ENCODE measurements around the gene MTCL1. TPM values are rescaled to one million over a fixed set of nuclear protein-coding genes. Genes with fewer than 3 reads are reported as not detected.
A peak's percentile ranks its signal among the peaks of the same experiment; 100 is the strongest.

The MTCL1 gene
- total RNA-seq, 1 experiment from 2014 or later = 22.7 TPM

- no peak overlapping the region for H2AFZ ChIP-seq (ENCODE audit: low read depth, low read length, poor library complexity, severe bottlenecking)
- ChIA-PET RAD21 (ENCODE audit: low non-redundant PET in 1 of 2, low total read pairs in 2 of 2, uncharacterized antibody in 2 of 2, unreplicated experiment in 2 of 2) (no interaction called here), CTCF (interaction anchor here (1.5 kb wide), 1 partner anchor 8 kb away, joined by 3 read pairs; no protein-coding TSS in a partner anchor), POLR2A (interaction anchor here (1.2 kb wide), 1 partner anchor 17 kb away, joined by 4 read pairs; no protein-coding TSS in a partner anchor)
- no TSS peak for BruUV-seq (replicated peaks)
- TF ChIP-seq ZBTB33 (IDR thresholded peaks at IDR 0.05; ENCODE audit: extremely low read depth, insufficient replicate concordance, low read length) = no peak
- TF ChIP-seq CTCF (IDR thresholded peaks at IDR 0.05 in 2 of 3, conservative IDR thresholded peaks at IDR 0.05 in 1 of 3; ENCODE audit: borderline replicate concordance in 1 of 3, insufficient read depth in 1 of 3, low read depth in 2 of 3, low read length in 2 of 3) = no peak
- TF ChIP-seq POLR2A (IDR thresholded peaks at IDR 0.05; ENCODE audit: borderline replicate concordance, extremely low read depth, insufficient read depth, insufficient read length) = no peak
- intact Hi-C loops (cut with micrococcal nuclease) = no loop called here
- H3K4me2 ChIP-seq (ENCODE audit: low read length) = peak overlapping the region; percentile 93
- H3K9ac ChIP-seq (ENCODE audit: low read length) = no peak overlapping the region
- no peak overlapping the region for H3K4me3 ChIP-seq (replicated peaks in 1 of 2; ENCODE audit: low read depth in 1 of 2, low read length in 2 of 2)
- no peak for DNase-seq (ENCODE audit: low read depth, low spot score)
- H3K27ac ChIP-seq (ENCODE audit: low read depth, low read length) = no peak overlapping the region; the same call in 1 of the 2 replicates
- no peaks in the 10 kb centered on the region for H3K27me3 ChIP-seq (ENCODE audit: insufficient read depth, low read length)
- H3K9me2 ChIP-seq (ENCODE audit: insufficient read depth) = no peaks in the 10 kb centered on the region
- no peaks in the 10 kb centered on the region for H3K9me3 ChIP-seq (ENCODE audit: control insufficient read depth in 1 of 2, insufficient read depth in 1 of 2, low read depth in 1 of 2, low read length in 2 of 2)
- H4K20me1 ChIP-seq (ENCODE audit: insufficient read depth) = no peaks in the 10 kb centered on the region
- H3K36me3 ChIP-seq (ENCODE audit: control insufficient read depth in 1 of 2, insufficient read depth in 2 of 2, low read length in 2 of 2) = no peaks in the 10 kb centered on the region; a peak in 1 of 4 replicates
- ATAC-seq = no peak
- peaks cover 17 to 37% of the 10 kb centered on the region in 2 experiments; a peak in 3 of 4 replicates for H3K4me1 ChIP-seq (ENCODE audit: control insufficient read depth in 1 of 2, insufficient read depth in 2 of 2, low read length in 2 of 2)
- H3K79me2 ChIP-seq (ENCODE audit: insufficient read depth, low read length) = peaks cover 24% of the 10 kb centered on the region
Measured at GRCh38 chr18:8703781-8704301, 1.5 kb upstream of the MTCL1 start.

Measured in HCT116 (cell line).